Upper lobe of right lung (tissue), 1 donor: ENCODE data around the gene RAB29. TPM values are rescaled to one million over a fixed set of nuclear protein-coding genes. Genes with fewer than 3 reads are reported as not detected.
A peak's percentile ranks its signal among the peaks of the same experiment; 100 is the strongest.

Experiments
- ATAC-seq: fragments of 200-7000 bp; cut with Tn5 transposase; one replicate; pipeline ENCODE4 v1.9.1; 2020; ENCODE audit warnings: mild to moderate bottlenecking, moderate library complexity
- DNase-seq: peaks from one replicate; pipeline ENCODE4 v3.0.0-alpha.2; 2020
- H3K27ac ChIP-seq: fragments of 200-600 bp; one replicate; pipeline ENCODE4 v1.8.0; 2022
- H3K27me3 ChIP-seq: fragments of 200-600 bp; one replicate; pipeline ENCODE4 v1.8.0; 2022; ENCODE audit warnings: mild to moderate bottlenecking
- H3K36me3 ChIP-seq: fragments of 200-600 bp; one replicate; pipeline ENCODE4 v1.8.0; 2022
- H3K4me1 ChIP-seq: fragments of 200-600 bp; one replicate; pipeline ENCODE4 v1.8.0; 2022
- H3K4me3 ChIP-seq: fragments of 200-600 bp; one replicate; pipeline ENCODE4 v1.8.0; 2022; ENCODE audit warnings: mild to moderate bottlenecking
- H3K9me3 ChIP-seq: fragments of 200-600 bp; one replicate; pipeline ENCODE4 v1.8.0; 2022
- CTCF ChIP-seq: fragments of 200-600 bp; IDR thresholded peaks from one replicate; pipeline ENCODE4 v1.8.0; 2022; ENCODE audit warnings: antibody characterized with exemption
- intact Hi-C: fragments of 100-400 bp; cut with DNase I; formaldehyde crosslinking; loops from one replicate; pipeline ENCODE4 v1.11.0; 2022
- total RNA-seq: library from RNA; stranded (reverse); fragmentation: NEBNext Ultra II Directional; extraction: Animal tissue kit (Norgen Biotek cat#: 25700); gene quantifications from one replicate; pipeline ENCODE4 v1.2.1, GENCODE V29; 2021
- donor health status: DM: no; HTN: yes; CAD: no; lungs with severe emphysema.

The RAB29 gene
- total RNA-seq, 1 donor from 2014 or later = 24.7 TPM

GRCh38 chr1:205756552-205756951 lies 18.7 kb downstream of the RAB29 start:
- DNase-seq (no peak), ATAC-seq (no peak)
- H3K27me3 ChIP-seq = no peaks in the 10 kb centered on the region
- no peaks in the 10 kb centered on the region for H3K36me3 ChIP-seq
- H3K9me3 ChIP-seq = no peaks in the 10 kb centered on the region
- intact Hi-C loops = no loop called here
- TF ChIP-seq CTCF = no peak
- no peak overlapping the region for H3K27ac ChIP-seq
- no peak overlapping the region for H3K4me3 ChIP-seq
- H3K4me1 ChIP-seq = no peaks in the 10 kb centered on the region

- ATAC-seq (no peak), DNase-seq (no peak)
- intact Hi-C loops = no loop called here
- H3K4me1 ChIP-seq = no peaks in the 10 kb centered on the region
- no peaks in the 10 kb centered on the region for H3K27me3 ChIP-seq
- no peak for TF ChIP-seq CTCF
- no peaks in the 10 kb centered on the region for H3K9me3 ChIP-seq
- H3K27ac ChIP-seq = no peak overlapping the region
- no peaks in the 10 kb centered on the region for H3K36me3 ChIP-seq
- no peak overlapping the region for H3K4me3 ChIP-seq
Observed at GRCh38 chr1:205754857-205755256, 20.4 kb downstream of the RAB29 start.

- Histone ChIP-seq H3K36me3 (no peaks in the 10 kb centered on the region), H3K27me3 (no peaks in the 10 kb centered on the region), H3K9me3 (no peaks in the 10 kb centered on the region), H3K27ac (no peak overlapping the region), H3K4me3 (no peak overlapping the region), H3K4me1 (peaks cover 19% of the 10 kb centered on the region)
- intact Hi-C loops = no loop called here
- ATAC-seq = no peak
- DNase-seq = no peak
- no peak for TF ChIP-seq CTCF
Observed at GRCh38 chr1:205751036-205751651, 24.1 kb downstream of the RAB29 start.

GRCh38 chr1:205750138-205751035 lies 24.9 kb downstream of the RAB29 start, which contains the start of gene NUCKS1:
TSS of gene NUCKS1 (minus strand) at chr1:205750182. CDS start at chr1:205749973, 209 bp downstream.
- peak; percentile 98 for DNase-seq
- peak; percentile 92 for ATAC-seq
- Histone ChIP-seq H3K27ac (peak within 1 kb of the TSS; percentile 87), H3K9me3 (no peaks in the 10 kb centered on the region), H3K27me3 (no peaks in the 10 kb centered on the region), H3K4me1 (peaks cover 27% of the 10 kb centered on the region), H3K36me3 (no peaks in the 10 kb centered on the region), H3K4me3 (peak within 1 kb of the TSS; percentile 83)
- peak; percentile 12 for TF ChIP-seq CTCF
- intact Hi-C loops = no loop called here

GRCh38 chr1:205749234-205750137 lies 25.8 kb downstream of the RAB29 start:
- DNase-seq (peak; percentile 98), ATAC-seq (peak; percentile 93)
- Histone ChIP-seq H3K27ac (peak overlapping the region; percentile 87), H3K9me3 (no peaks in the 10 kb centered on the region), H3K36me3 (no peaks in the 10 kb centered on the region), H3K4me1 (peaks cover 31% of the 10 kb centered on the region), H3K4me3 (peak overlapping the region; percentile 83), H3K27me3 (no peaks in the 10 kb centered on the region)
- TF ChIP-seq CTCF = no peak
- intact Hi-C loops = no loop called here
